OCI-LY7 (cell line): ENCODE measurements around the gene VSNL1.

ENCODE experiments used
- EZH2phosphoT487 ChIP-seq: fragments of 200-600 bp; sonication (generic); IDR thresholded peaks from 2 replicates; pipeline ENCODE4 v1.6.1; 2018; ENCODE audit warnings: low read depth, borderline replicate concordance, mild to moderate bottlenecking, mixed run types, antibody characterized with exemption, low read length, moderate library complexity, mixed read lengths
- TF ChIP-seq, protein P1 (sequence below): fragments of 200-600 bp; sonication (generic); conservative IDR thresholded peaks from 2 replicates; pipeline ENCODE4 v1.5.1; 2014; ENCODE audit warnings: mild to moderate bottlenecking, antibody characterized with exemption, low read length, moderate library complexity, mixed read lengths

DNA sequence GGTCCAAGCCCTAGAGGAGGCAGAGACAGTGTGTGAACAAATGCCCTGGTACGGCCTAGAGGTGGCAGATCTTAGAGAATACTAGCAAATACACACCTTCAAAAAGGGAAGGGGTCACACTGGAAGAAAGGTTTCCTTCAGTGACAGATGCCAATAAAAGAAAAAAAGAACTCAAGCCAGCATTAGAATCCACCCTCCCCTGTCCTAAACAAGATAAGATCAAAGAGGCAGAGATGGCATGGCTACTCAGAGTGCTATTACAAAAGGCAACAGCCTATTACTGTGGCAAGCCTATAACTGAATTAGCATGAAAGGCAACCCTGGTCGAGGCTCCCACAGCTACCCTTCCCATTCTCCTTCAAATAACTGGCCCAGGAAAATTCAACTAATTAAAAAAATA lies 143.5 kb downstream of the VSNL1 start:
- TF ChIP-seq, protein P1, sequence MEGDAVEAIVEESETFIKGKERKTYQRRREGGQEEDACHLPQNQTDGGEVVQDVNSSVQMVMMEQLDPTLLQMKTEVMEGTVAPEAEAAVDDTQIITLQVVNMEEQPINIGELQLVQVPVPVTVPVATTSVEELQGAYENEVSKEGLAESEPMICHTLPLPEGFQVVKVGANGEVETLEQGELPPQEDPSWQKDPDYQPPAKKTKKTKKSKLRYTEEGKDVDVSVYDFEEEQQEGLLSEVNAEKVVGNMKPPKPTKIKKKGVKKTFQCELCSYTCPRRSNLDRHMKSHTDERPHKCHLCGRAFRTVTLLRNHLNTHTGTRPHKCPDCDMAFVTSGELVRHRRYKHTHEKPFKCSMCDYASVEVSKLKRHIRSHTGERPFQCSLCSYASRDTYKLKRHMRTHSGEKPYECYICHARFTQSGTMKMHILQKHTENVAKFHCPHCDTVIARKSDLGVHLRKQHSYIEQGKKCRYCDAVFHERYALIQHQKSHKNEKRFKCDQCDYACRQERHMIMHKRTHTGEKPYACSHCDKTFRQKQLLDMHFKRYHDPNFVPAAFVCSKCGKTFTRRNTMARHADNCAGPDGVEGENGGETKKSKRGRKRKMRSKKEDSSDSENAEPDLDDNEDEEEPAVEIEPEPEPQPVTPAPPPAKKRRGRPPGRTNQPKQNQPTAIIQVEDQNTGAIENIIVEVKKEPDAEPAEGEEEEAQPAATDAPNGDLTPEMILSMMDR, result no peak
- TF ChIP-seq EZH2phosphoT487, result no peak
